8988T (cell line): ENCODE results near the gene SLC35G1.

Experiments used
- DNase-seq: peaks from one replicate; pipeline ENCODE4 v3.0.0; 2011

The SLC35G1 gene

DNA sequence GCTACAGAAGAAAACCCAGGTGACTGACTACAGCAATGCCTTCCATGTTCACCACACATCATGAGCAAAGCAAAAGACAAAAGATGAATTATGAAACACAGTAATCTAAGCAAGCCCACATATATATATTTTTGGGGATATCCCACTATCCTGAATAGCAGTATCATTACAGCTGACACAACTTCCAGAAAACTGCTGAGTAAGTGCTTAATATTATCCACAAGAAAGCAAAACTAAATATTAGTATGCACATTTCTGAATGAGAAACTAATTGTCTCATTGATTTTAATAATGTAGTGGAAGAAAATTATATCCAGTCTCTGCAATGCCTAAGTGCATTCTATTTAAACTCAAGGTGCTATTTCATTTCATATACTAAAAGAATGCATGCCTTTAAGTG is 14.5 kb upstream of the SLC35G1 start:
- DNase-seq: no peak

DNA sequence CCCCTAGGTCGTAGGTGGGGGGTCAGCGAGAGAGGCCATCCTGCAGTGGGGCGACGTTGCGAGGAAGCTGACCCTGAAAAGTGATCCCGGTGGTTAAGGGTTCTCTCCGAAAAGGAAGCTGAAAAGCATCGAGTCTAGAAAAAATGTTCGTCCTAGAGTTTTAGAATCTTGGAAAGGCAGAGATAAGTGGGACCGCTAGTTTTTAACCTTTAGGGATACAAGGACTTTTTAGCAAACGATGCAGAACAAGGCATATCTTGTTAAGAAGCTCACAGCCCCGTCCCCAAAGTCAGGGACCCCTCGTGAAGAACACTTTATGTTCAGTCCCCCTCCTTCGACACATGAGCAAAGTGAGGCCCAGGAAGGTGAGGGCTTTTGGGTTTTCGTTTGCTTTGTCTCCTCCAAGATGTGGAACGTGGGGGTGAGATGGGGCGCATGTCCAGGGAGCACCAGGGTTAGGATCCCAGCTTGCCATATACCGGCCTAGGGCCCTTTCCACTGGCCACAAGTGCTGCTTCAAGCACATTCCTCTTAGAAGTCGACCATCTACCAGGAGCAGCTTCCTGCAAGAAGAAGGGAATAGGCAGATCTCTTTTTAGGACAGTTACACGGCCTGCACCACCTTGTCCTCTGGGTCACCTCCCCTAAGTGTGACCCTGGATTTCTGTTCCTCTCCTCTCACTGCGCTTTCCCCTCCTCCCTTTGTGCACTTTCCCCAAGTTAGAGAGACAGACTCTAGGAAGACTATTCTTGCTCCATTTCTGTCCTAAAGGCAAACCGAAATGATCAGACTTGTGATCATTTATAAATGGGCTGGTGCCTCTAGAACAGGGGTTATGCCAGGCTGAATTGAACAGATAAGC is 969 bp downstream of the SLC35G1 start:
- no peak for DNase-seq

DNA sequence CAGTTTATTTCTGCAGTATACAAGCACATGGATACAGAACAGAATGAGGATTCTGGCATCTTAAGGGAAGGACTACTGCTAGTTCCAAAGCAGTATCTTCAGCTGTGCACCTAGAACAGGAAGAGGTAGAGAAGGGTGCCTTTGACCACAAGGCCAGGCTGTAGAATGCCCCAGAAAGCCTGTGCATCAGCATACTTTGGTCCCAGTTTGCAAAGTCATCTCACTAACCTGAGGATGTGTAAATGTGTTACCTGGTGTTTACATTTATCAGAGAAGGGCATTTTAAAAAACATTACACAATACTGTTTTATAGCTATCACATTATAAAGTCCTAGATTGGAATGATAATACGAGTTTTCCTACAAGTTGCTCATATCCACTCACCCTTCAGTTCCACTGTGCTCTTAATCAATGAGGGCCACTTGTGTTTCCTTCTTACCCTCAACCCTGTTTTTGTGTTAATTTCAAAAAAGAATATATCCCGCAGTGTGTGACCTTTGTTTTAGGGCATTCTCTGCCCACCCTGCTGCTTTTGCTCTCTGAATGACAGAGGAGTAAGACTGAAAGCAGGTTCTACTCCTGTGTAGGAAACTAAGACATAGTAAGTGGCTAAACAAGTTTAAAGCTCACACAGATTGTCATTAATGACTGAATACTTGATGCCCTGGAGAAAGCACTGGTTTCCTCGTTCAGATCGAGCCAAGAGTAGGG is 3.4 kb downstream of the SLC35G1 start:
- no peak for DNase-seq

DNA sequence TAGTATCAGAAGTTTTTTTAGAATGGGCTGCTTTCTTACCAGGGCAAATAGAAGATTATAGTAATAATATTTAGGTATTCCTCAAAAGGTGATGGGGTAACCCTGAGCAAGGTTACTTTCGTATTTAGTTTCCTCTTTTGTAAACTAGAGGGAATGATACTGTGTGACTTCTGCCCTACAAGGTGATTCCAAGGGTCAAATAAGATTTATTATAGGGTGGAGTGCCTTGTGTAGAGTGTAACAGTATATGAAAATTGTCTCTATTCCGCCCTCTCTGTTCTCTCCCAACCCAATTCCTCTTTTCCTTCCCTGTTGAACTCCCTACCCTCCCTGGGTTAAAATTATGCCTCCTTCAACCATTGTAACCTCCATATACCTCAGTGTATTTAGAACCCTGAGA is 5.3 kb downstream of the SLC35G1 start:
- no peak for DNase-seq

DNA sequence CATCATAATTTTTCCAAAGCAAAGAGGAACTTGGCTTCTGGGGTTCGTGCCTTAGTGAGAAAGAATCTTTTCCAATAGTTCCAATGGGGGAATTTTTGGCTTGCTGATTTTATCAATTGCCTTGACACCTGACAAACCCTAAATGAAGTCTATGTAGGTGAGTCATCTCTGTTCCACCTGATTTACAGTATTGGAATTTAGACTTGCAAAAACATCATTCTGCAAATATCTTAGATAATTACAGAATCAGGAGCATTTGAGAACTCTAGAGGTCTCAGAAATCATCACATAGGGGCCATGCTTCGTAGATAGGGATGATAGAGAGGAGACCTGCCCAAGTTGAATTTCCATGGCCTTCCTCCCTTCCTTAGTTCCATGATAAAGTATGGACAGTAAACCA is 9.3 kb downstream of the SLC35G1 start:
- no peak for DNase-seq

DNA sequence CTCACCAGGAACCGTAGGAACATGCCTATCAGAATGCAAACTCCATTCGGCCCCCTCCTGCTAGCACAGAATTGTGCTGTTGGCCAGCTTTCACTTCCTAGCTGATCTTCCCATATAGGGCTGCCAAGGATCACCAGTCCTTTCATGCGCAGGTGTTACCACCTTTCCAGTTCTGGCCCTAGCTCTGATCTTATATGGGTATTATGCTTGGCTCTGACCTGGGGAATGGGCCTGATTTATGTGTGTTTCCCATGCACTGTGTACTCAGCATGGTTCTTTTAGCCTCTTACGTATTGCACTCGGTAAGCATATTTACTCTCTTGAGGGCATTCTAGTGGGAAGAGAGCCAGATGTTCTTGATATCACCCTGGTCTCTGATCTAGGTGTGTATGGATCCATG is 11.1 kb downstream of the SLC35G1 start:
- DNase-seq: no peak

DNA sequence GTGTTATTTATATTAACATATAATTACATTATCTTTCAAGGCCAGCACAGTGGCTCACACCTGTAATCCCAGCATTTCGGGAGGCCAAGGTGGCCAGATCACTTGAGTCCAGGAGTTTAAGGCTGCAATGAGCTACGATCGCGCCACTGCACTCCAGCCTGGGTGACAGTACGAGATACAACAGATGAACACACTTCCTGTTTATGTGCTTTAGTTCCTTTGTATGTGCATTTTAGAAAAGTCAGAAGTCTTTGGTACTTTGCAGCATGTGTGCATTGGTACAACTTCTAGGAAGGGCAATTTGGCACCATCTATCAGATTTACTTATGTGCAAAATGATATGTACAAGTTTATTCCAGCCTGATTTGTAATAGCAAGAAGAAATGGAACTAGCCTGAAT is 13.3 kb downstream of the SLC35G1 start:
- no peak for DNase-seq

DNA sequence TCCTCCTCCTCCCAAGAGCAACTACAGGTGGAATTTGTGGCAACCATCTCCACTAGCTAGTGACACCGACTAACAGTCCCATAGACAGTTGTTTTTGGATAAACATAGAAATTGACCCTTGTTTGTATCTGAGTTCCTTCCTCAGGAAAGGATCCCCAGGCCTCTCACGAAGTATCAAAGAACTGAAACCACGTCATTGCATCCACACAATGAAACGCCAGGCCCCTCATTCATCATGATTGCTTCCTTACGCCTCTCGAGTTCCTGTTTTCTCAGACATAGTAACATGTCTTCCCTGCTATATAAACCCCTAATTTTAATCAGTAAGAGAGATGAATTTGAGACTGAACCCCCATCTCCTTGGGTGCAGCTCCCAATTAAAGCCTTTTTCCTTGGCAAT is 18.1 kb downstream of the SLC35G1 start:
- DNase-seq: no peak

DNA sequence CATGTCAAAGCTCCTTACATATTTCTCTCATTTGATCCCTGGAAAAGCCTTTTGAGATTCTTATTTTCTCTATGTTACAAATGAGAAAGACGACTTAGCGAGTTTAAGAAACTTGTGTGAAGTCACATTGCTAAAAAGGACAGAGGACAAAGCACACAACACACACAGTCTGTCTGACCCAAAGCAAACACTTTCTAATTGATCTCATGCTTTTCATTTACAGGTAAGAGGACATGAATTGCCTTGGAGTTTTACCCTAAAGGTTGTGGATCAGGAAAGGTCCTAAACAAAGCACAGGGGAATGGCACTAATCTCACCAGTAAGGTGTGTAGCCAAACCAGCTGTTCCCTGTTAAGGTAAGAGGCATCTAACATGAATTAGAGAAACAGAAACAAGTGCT is 18.7 kb downstream of the SLC35G1 start:
- DNase-seq: no peak

DNA sequence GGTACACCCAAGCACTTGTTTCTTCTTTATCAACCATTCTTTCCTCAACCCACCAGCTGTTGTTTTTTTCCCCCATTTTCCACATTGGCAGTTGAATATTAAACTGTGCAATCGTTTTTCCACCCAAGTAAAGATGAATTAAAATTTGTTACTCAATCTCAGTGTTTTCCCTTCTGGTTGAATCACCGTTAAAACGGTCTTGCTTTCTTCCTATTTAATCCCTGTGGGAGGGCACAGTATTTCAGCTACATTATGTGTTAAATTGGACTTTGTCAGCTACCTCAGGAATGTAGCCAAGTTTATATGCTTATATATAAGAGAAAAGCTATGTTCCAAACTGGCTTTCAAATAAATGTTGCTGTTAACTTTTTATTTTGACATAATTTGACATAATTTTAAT is 19.9 kb downstream of the SLC35G1 start:
- DNase-seq: no peak

DNA sequence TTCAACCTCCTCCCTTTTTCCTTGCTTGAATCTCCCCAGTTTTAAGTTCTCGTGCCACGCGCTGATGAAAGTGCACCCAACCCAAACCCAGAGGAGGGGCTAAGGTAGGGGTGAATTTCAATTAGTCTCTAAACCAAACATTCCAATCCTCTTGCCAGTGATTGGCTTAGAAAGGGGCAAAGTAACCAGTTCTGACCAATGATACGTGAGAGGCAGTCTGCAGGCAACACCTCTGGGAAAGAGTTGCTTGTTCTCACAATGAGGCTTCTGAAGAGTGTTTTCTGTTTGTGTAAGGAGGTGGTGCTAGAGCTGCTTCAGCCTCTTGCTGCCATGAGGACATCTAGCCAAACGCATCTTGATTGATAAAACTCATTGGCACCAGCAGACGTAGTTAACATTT is 21.8 kb downstream of the SLC35G1 start:
- no peak for DNase-seq

DNA sequence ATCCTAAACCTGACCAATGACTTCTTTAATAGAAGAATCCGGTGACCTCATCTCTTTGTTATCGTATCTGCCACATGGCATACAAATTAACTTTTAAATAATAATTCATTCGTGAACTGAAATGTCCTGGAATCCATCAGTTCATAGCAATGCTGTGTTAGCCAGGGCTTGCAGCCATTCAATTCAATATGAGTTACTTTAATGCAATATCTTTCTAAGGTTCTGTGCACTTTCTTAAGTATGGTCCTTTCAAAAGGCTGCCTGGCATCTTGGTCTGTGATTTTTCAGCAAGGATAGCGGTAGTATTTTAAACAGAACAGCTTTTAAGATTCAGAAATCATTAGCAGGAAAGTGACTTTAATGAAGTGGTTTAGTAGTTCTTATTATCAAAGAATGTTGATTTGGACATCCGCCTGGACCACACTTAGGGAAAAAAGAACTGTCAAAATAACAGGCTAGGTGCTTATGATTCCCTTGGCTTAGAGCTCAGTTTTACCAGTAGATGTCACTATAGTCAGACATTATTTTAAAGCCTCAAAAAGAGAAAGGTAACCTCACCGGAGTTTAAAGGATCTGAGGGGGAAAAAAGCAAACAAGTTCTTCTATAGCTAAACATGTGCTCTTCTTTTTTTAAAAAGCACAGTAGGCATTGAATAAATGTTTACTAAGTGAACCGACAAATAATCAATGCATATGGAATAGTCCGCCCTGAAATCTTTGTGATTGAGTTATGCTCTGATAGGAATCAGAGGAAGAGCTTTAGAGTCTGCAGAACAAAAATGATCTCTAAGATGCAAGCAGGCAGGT is 22.7 kb downstream of the SLC35G1 start:
- DNase-seq: no peak

DNA sequence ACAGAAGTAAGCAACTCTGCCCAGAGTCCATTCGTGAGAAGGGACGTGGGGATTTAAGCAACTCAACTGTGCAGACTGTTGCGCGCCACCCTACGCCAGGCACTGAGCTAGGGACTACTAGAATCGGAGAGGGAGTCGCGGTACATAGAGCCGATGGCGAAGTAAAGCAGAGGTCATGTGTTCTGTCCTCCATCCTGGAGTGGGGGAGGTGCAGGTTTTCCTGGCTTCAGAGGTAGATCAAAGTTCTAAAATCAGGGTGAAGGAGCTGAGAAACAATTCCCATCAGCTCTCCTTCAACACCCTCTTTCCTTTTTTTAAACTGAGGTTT is 23.2 kb downstream of the SLC35G1 start:
- DNase-seq: no peak

DNA sequence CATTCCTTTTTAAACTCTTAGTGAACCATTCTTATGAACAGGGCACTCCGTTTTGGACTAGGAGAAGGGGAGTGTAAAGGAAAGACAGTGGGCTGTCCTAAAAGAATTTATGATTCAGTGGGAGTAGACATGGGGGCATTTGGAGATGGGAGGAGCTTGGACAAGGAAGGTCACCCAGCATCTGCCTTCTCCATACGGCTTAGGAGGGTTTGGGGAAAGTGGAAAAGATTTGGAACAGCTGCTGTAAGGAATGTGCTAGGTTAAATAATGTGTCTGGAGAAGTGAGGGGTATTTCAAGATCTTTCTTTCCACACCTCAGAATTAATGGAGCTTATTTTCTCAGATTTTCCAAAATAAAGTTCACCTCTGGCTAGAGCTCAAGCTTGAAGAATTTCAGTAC is 24.0 kb downstream of the SLC35G1 start:
- no peak for DNase-seq

DNA sequence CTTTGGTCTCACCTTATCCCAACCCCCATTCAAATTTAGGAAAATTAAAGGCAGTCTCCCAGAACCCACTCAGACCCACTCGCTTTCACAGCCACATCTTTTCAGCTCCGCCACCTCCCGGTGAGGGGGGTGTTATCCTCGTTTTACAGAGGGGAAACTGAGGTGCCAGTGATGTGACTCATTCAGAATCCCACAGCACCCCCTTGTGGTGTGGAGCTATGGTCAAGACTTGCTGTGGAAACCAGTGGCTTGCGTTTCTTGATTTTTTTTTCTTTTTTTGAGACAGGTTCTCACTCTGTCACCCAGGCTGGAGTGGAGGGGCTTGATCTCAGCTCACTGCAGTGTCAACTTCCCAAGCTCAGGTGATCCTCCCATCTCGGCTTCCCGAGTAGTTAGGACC is 27.6 kb downstream of the SLC35G1 start:
- DNase-seq: no peak

DNA sequence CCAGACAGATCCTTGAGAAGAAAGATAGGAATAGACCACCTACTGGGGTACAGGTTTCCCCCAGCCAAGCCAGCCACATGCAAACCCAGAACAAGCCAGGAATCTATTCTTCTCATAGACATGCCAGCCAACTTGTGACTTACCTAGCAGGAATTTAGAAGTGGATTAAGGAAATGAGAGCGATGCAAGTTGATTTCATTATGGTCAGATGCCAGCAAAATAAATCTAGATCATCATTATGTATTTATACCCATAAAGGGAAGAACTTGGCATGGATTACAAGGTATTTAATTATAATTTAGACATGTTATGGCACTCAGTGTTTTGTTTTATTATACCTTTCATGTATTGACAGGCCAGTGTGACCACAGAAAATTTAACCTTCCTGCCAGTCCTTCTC is 32.8 kb downstream of the SLC35G1 start:
- no peak for DNase-seq

DNA sequence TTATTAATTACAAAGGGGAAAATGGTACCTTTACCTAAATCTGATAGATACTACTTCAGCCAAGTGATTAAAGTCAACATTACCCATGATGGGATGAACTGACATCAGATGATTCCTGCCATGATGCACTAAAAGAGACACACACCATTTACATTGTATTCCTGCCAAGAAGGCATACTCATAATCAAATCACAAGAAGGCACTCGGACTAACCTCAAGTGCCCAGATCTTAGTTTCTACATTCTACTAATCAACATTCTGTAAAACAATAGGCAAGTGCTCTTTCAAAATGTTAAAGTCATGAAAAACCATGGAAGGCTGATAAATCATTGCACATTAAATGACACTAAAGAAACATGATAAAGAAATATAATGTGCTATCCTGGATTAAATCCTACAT is 44.4 kb downstream of the SLC35G1 start:
- no peak for DNase-seq

DNA sequence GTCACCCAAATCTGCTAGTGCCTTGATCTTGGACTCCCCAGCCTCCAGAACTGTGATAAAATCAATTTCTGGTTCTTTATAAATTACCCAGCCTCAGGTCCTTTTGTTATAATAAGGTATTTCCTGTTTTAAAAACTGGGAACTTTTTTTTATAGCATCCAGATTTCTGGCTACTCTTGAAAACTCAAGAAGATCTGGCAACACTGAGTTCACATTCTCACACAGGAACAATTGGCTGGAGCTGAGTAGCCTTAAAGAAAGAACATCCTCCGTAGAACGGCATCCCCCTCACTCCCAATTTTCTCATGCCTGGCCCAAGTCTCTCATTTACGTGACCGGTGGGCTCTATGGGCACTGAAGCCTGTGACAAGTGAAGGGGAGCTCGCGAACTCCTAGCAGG is 47.1 kb downstream of the SLC35G1 start:
- DNase-seq: no peak

DNA sequence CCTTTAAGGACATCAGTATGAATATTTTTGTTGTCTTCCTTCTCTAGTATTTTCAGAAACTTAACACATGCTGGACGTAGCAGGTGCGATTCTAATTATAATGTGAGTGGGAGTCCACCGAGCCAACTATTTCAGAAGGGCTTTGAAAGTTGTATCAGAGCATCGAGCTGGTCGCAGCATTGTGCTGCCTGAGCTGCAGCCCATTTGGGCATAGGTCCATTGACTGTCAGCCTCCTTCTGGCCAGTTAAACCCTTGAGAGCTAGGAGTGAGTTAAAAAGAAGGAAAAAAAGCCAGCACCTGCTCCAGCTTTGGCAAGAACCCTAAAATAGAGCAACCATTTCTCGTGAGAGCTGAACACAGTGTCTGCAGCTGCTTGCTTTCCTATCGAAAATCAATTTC is 47.8 kb downstream of the SLC35G1 start:
- DNase-seq: no peak

DNA sequence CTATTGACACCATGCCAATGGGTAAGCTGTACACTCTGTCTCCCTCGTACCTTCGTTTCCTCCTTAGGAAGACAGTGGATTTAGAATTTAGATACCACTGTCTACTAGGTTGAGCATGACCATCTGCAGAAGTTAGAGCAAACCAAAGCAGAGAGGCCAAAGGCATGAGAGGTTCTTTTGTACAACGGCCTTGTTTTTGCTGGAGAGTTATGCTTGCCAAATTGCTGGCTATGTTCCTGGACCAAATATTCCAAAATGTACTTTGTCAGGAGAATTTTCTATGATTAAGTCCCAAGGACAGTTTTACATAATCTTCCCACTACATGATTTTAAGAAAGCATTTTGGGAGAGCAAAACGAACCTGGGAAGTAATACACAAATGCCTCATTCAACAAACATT is 52.0 kb downstream of the SLC35G1 start:
- DNase-seq: no peak

DNA sequence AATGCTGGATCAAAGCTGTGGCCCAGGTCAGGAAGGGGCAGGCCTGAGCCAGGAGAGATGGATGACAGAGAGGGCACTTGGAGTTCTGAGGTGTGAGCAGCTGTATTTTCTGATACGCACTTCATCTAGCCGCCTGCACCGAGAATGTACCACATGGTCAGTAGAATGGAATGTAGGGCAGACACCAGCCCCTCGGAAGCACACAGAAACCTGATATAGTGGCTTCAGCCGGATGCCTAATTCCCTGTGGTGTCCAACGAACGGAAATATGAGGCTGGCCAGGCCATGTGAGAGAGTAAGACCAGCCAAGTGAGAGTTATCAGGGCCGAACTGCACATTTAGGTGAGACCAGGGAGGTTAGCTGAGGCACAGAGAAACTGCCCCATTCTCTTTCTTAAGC is 53.3 kb downstream of the SLC35G1 start:
- no peak for DNase-seq

DNA sequence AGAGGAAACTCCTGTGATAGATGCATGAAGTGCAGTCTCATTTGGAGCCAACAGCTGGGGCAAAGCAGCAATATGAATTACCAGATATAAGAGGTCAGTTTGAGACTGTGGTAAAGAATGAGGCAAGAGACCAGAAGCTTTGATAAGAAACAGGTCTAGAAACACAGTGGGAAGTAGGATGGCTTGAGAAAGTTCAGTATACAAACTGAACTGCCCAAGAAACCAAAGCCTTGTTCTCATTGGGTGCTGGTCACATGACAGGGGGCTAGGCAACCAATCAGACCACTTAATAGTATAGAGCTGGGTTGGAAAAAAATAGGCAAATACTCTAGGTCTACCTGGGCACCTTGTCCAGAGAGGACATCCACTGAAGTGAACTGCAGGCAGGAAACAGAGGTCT is 53.7 kb downstream of the SLC35G1 start:
- DNase-seq: no peak

DNA sequence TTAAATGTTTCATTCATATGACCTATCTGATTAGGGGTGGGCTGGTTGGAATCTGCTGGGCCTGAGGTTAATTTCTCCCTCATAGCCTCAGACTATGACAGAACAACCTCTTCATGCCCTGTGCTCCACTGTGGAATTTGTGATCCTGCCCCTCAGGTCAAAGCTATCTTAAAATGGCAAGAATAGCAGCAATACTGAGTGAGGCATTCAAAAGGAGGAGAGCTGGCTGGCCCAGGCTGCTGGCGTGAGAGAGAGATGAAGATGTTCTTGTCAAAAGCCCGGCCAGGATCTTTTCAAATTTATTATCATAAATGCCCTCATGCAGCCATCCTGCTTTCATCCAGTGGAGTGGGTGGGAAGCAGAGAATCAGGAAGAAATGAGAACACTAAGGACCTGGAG is 58.1 kb downstream of the SLC35G1 start:
- no peak for DNase-seq
